HepG2 (cell line): ENCODE data around the gene OARD1. TPM values are rescaled to one million over a fixed set of nuclear protein-coding genes. Genes with fewer than 3 reads are reported as not detected.

ENCODE experiments used
- EEA1 ChIP-seq: sonication (generic); formaldehyde crosslinking; IDR thresholded peaks from 2 replicates; pipeline ENCODE4 v1.5.1; 2020; ENCODE audit warnings: mild to moderate bottlenecking, missing genetic modification reagents, borderline replicate concordance
- ESRRA ChIP-seq: sonication (generic); formaldehyde crosslinking; IDR thresholded peaks from 2 replicates; pipeline ENCODE4 v1.5.1; 2020; ENCODE audit warnings: mild to moderate bottlenecking, low read depth, missing genetic modification reagents
- NCOA2 ChIP-seq: sonication (generic); formaldehyde crosslinking; IDR thresholded peaks from 2 replicates; pipeline ENCODE4 v1.8.0; 2022; ENCODE audit warnings: inconsistent platforms
- RELA ChIP-seq: sonication (generic); formaldehyde crosslinking; IDR thresholded peaks from 2 replicates; pipeline ENCODE4 v1.4.0; 2020; ENCODE audit warnings: missing genetic modification reagents
- REPIN1 ChIP-seq: sonication (generic); formaldehyde crosslinking; IDR thresholded peaks from 2 replicates; pipeline ENCODE4 v1.8.0; 2022; ENCODE audit warnings: missing genetic modification reagents, low read depth, mild to moderate bottlenecking, borderline replicate concordance
- RFX5 ChIP-seq: IDR thresholded peaks from 2 replicates; pipeline ENCODE4 v1.6.1; 2011; ENCODE audit warnings: low read depth, low read length, improper control_type of control experiment
- ZBTB20 ChIP-seq: sonication (generic); formaldehyde crosslinking; IDR thresholded peaks from 2 replicates; pipeline ENCODE4 v1.8.1; 2023; ENCODE audit warnings: missing genetic modification reagents, low read depth, mild to moderate bottlenecking, borderline replicate concordance
- ZFYVE20 ChIP-seq: sonication (generic); formaldehyde crosslinking; IDR thresholded peaks from 2 replicates; pipeline ENCODE4 v1.8.0; 2023; ENCODE audit warnings: low read depth, mild to moderate bottlenecking, moderate library complexity, missing genetic modification reagents, borderline replicate concordance
- ZNF224 ChIP-seq: sonication (generic); formaldehyde crosslinking; IDR thresholded peaks from 2 replicates; pipeline ENCODE4 v1.5.0; 2020; ENCODE audit warnings: mild to moderate bottlenecking, missing genetic modification reagents
- ZNF567 ChIP-seq: sonication (generic); formaldehyde crosslinking; IDR thresholded peaks from 2 replicates; pipeline ENCODE4 v1.8.1; 2023; ENCODE audit warnings: mild to moderate bottlenecking, missing genetic modification reagents, borderline replicate concordance
- ZNF652 ChIP-seq: IDR thresholded peaks from 2 replicates; pipeline ENCODE4 v1.6.1; 2016; ENCODE audit warnings: low read depth, borderline replicate concordance
- ZNF674 ChIP-seq: sonication (generic); formaldehyde crosslinking; IDR thresholded peaks from 2 replicates; pipeline ENCODE4 v1.5.0; 2020; ENCODE audit warnings: low read depth, mild to moderate bottlenecking, missing genetic modification reagents
- ZNF720 ChIP-seq: sonication (generic); formaldehyde crosslinking; IDR thresholded peaks from 2 replicates; pipeline ENCODE4 v1.4.0; 2020; ENCODE audit warnings: missing genetic modification reagents
- ZNF761 ChIP-seq: sonication (generic); formaldehyde crosslinking; conservative IDR thresholded peaks from 2 replicates; pipeline ENCODE4 v1.4.0; 2020; ENCODE audit warnings: mild to moderate bottlenecking, missing genetic modification reagents
- ZNF782 ChIP-seq: sonication (generic); formaldehyde crosslinking; IDR thresholded peaks from 2 replicates; pipeline ENCODE4 v1.4.0; 2020; ENCODE audit warnings: missing genetic modification reagents, mild to moderate bottlenecking, borderline replicate concordance
- ZSCAN5A ChIP-seq: sonication (generic); formaldehyde crosslinking; IDR thresholded peaks from 2 replicates; pipeline ENCODE4 v1.8.0; 2022; ENCODE audit warnings: mild to moderate bottlenecking, missing genetic modification reagents, borderline replicate concordance
- polyA plus RNA-seq, 8 experiments: library from polyadenylated mRNA; depleted of rRNA in 3 of 8; stranded (reverse) in 7 of 8; unstranded in 1 of 8; fragments of >200 nt; fragmentation: Illumina TruSeq in 4 of 8; extraction: Trizol in 4 of 8; gene quantifications; 2 replicates each; pipeline versions ENCODE4 v1.2.1 to v1.2.3, GENCODE V29; 2011 to 2016; ENCODE audit warnings: low read depth in 4 of 8, missing spikeins in 1 of 8, mixed read lengths in 1 of 8; ENCODE audit not compliant: insufficient read depth in 1 of 8
- total RNA-seq, 5 experiments: library from RNA; depleted of rRNA; stranded (reverse); fragments of >200 nt; fragmentation: Illumina TruSeq; extraction: Trizol; gene quantifications; 2 replicates each; pipeline ENCODE4 v1.2.3, GENCODE V29; 2016; ENCODE audit warnings: low read depth in 1 of 5
- TF ChIP-seq, protein P1 (sequence below): sonication (generic); IDR thresholded peaks from 2 replicates; pipeline ENCODE4 v1.6.1; 2016; ENCODE audit warnings: low read depth, borderline replicate concordance
- TF ChIP-seq, protein P2 (sequence below): sonication (generic); formaldehyde crosslinking; IDR thresholded peaks from 2 replicates; pipeline ENCODE4 v1.5.1; 2020; ENCODE audit warnings: mild to moderate bottlenecking, missing genetic modification reagents, moderate library complexity
- TF ChIP-seq, protein P3 (sequence below): sonication (generic); formaldehyde crosslinking; IDR thresholded peaks from 2 replicates; pipeline ENCODE4 v1.8.0; 2022; ENCODE audit warnings: mild to moderate bottlenecking, missing genetic modification reagents; ENCODE audit not compliant: insufficient replicate concordance

OARD1 gene
- total and polyA plus RNA-seq, 2 of the 13 experiments (the other 11 are each of a cell fraction or from before 2014, with no cell fraction given): 18.4 to 49.0 TPM

DNA sequence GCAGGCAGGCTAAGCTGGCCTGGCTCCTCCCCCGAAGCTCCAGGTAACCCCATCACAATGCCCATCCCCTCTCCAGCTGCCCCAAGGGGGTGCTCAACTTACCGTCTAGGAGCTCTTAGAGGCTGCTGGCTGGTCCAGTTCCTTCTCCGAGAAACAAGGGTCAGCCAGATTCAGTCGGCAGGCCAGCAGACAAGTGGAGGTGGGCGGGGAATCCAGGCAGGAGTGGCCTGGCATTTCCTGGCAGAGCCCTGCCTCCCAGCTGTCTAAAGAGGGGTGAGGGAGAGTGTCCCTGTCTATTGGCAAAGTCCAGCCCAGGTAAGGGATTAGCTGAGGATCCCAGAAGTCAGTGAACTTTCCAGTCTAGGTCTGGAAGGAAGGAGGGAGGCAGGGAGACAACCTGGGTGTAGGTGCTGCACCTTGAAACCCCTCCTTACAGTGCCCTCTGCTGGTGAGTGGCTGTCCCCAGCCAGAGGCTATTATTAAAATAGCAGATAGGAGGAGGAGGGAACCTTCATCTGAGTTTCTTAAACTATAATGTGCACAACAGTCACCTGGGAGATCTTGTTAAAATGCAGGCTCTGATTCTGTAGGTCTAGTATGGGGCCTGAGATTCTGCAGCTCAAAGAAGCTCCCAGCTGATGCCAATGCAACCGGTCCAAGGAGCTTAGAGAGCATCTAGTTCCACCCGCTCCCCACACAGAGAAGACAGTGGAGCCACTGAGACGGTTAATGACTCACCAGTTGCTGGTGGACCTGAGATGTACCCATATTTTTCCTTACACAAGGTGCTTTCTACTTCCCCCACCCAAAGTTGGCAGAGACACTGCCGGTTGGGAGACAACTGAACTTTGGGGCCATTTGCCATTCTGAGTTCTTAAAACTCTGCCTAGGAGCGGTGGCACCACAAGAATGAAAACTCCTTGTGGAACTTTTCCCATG, 32.8 kb downstream of the OARD1 start, which contains the start of gene UNC5CL (continued):
- TF ChIP-seq, protein P1, sequence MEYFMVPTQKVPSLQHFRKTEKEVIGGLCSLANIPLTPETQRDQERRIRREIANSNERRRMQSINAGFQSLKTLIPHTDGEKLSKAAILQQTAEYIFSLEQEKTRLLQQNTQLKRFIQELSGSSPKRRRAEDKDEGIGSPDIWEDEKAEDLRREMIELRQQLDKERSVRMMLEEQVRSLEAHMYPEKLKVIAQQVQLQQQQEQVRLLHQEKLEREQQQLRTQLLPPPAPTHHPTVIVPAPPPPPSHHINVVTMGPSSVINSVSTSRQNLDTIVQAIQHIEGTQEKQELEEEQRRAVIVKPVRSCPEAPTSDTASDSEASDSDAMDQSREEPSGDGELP: 0 out of 2 replicates have a peak, but pooled peaks have one; percentile 11
- TF ChIP-seq, protein P2, sequence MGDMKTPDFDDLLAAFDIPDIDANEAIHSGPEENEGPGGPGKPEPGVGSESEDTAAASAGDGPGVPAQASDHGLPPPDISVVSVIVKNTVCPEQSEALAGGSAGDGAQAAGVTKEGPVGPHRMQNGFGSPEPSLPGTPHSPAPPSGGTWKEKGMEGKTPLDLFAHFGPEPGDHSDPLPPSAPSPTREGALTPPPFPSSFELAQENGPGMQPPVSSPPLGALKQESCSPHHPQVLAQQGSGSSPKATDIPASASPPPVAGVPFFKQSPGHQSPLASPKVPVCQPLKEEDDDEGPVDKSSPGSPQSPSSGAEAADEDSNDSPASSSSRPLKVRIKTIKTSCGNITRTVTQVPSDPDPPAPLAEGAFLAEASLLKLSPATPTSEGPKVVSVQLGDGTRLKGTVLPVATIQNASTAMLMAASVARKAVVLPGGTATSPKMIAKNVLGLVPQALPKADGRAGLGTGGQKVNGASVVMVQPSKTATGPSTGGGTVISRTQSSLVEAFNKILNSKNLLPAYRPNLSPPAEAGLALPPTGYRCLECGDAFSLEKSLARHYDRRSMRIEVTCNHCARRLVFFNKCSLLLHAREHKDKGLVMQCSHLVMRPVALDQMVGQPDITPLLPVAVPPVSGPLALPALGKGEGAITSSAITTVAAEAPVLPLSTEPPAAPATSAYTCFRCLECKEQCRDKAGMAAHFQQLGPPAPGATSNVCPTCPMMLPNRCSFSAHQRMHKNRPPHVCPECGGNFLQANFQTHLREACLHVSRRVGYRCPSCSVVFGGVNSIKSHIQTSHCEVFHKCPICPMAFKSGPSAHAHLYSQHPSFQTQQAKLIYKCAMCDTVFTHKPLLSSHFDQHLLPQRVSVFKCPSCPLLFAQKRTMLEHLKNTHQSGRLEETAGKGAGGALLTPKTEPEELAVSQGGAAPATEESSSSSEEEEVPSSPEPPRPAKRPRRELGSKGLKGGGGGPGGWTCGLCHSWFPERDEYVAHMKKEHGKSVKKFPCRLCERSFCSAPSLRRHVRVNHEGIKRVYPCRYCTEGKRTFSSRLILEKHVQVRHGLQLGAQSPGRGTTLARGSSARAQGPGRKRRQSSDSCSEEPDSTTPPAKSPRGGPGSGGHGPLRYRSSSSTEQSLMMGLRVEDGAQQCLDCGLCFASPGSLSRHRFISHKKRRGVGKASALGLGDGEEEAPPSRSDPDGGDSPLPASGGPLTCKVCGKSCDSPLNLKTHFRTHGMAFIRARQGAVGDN: peak; percentile 51
- 0 out of 2 replicates have a peak, but pooled peaks have one; percentile 58 for TF ChIP-seq ZFYVE20 (CRISPR knock-in tag)
- TF ChIP-seq, protein P3, sequence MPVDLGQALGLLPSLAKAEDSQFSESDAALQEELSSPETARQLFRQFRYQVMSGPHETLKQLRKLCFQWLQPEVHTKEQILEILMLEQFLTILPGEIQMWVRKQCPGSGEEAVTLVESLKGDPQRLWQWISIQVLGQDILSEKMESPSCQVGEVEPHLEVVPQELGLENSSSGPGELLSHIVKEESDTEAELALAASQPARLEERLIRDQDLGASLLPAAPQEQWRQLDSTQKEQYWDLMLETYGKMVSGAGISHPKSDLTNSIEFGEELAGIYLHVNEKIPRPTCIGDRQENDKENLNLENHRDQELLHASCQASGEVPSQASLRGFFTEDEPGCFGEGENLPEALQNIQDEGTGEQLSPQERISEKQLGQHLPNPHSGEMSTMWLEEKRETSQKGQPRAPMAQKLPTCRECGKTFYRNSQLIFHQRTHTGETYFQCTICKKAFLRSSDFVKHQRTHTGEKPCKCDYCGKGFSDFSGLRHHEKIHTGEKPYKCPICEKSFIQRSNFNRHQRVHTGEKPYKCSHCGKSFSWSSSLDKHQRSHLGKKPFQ: no peak
- TF ChIP-seq ZNF567 (CRISPR knock-in tag): peak; percentile 1; the same call in 1 of the 2 replicates
- 0 out of 2 replicates have a peak, but pooled peaks have one; percentile 29 for TF ChIP-seq ZSCAN5A (CRISPR knock-in tag)
- 0 out of 2 replicates have a peak, but pooled peaks have one; percentile 18 for TF ChIP-seq RELA (CRISPR knock-in tag)
- TF ChIP-seq NCOA2 (CRISPR knock-in tag): 0 out of 2 replicates have a peak, but pooled peaks have one; percentile 6
- TF ChIP-seq REPIN1: peak; percentile 49; the same call in 1 of the 2 replicates
- no peak for TF ChIP-seq RFX5
- no peak for TF ChIP-seq ZNF224
- TF ChIP-seq ZNF652 (CRISPR knock-in tag): 0 out of 2 replicates have a peak, but pooled peaks have one; percentile 18
- TF ChIP-seq ZNF720 (CRISPR knock-in tag): no peak
- no peak for TF ChIP-seq EEA1 (CRISPR knock-in tag)
- TF ChIP-seq ZNF761 (CRISPR knock-in tag): no peak
- no peak for TF ChIP-seq ZBTB20 (CRISPR knock-in tag)
- no peak for TF ChIP-seq ESRRA (CRISPR knock-in tag)
- TF ChIP-seq ZNF782 (CRISPR knock-in tag): no peak
- no peak for TF ChIP-seq ZNF674 (CRISPR knock-in tag)
